Progenitor cell of endocrine pancreas (in vitro differentiated cells): ENCODE data around the gene FRK. TPM values are rescaled to one million over a fixed set of nuclear protein-coding genes. Genes with fewer than 3 reads are reported as not detected.

Source experiments
- DNase-seq: peaks from one replicate; pipeline ENCODE4 v3.0.0; 2021; ENCODE audit warnings: low spot score; ENCODE audit not compliant: unreplicated experiment
- H3K27ac Mint-ChIP-seq: 2 replicates; pipeline ENCODE4 v1.8.0; 2021; ENCODE audit warnings: mild to moderate bottlenecking, moderate library complexity, mixed read lengths
- H3K27me3 Mint-ChIP-seq: 2 replicates; pipeline ENCODE4 v1.8.0; 2021; ENCODE audit warnings: mixed read lengths
- H3K36me3 Mint-ChIP-seq: 2 replicates; pipeline ENCODE4 v1.8.0; 2022; ENCODE audit warnings: mixed read lengths; ENCODE audit not compliant: insufficient read depth
- H3K4me1 Mint-ChIP-seq: 2 replicates; pipeline ENCODE4 v1.8.0; 2021; ENCODE audit warnings: low read depth, mixed read lengths
- H3K4me3 Mint-ChIP-seq: 2 replicates; pipeline ENCODE4 v1.8.0; 2021; ENCODE audit warnings: low read depth, mild to moderate bottlenecking, moderate library complexity, mixed read lengths
- H3K9me3 Mint-ChIP-seq: 2 replicates; pipeline ENCODE4 v1.8.0; 2021; ENCODE audit warnings: low read depth, mixed read lengths
- CTCF ChIP-seq: fragments of 200-600 bp; sonication (generic); IDR thresholded peaks from one replicate; pipeline ENCODE4 v1.5.0; 2021; ENCODE audit warnings: antibody characterized with exemption, mild to moderate bottlenecking; ENCODE audit not compliant: unreplicated experiment
- total RNA-seq: library from RNA; stranded (reverse); gene quantifications from 2 replicates; pipeline ENCODE4 v1.2.1, GENCODE V29; 2021

The FRK gene
- total RNA-seq, 1 donor from 2014 or later, result 8.6 TPM

- Mint-ChIP-seq H3K27me3 (peaks cover 3% of the 10 kb centered on the region), H3K4me3 (no peak overlapping the region), H3K9me3 (no peaks in the 10 kb centered on the region), H3K36me3 (no peaks in the 10 kb centered on the region), H3K27ac (no peak overlapping the region), H3K4me1 (peaks cover 11% of the 10 kb centered on the region)
- no peak for DNase-seq
- TF ChIP-seq CTCF, result no peak
Observed at GRCh38 chr6:116074732-116075390, 14.2 kb upstream of the FRK start.

GRCh38 chr6:116073765-116074440 is 13.2 kb upstream of the FRK start:
- Mint-ChIP-seq H3K9me3 (no peaks in the 10 kb centered on the region), H3K4me1 (peaks cover 11% of the 10 kb centered on the region), H3K27ac (no peak overlapping the region), H3K4me3 (no peak overlapping the region), H3K27me3 (peaks cover 7% of the 10 kb centered on the region), H3K36me3 (no peaks in the 10 kb centered on the region)
- DNase-seq, result no peak
- no peak for TF ChIP-seq CTCF

DNA sequence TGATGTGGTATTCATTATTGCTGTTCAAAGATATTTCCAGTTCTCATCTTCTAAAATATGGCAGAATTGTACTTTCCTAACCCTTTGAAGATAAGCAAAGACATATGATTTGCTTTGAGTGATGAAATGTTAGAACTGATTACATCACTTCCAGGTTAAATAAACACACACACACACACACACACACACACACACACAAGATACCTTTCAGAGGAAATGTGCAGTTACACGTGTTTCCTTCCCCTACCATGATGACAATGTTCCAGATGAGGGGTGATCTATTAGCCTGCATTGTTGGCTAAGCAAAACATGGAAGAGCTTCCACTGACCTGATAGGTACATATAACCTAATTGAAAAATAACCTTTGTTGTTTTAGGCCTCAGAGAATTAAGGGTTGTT is 11.7 kb upstream of the FRK start:
- H3K27ac Mint-ChIP-seq, result no peak overlapping the region
- H3K36me3 Mint-ChIP-seq, result no peaks in the 10 kb centered on the region
- peaks cover 11% of the 10 kb centered on the region for H3K4me1 Mint-ChIP-seq
- DNase-seq, result no peak
- no peak for TF ChIP-seq CTCF
- no peaks in the 10 kb centered on the region for H3K9me3 Mint-ChIP-seq
- H3K27me3 Mint-ChIP-seq, result peaks cover 7% of the 10 kb centered on the region
- no peak overlapping the region for H3K4me3 Mint-ChIP-seq

DNA sequence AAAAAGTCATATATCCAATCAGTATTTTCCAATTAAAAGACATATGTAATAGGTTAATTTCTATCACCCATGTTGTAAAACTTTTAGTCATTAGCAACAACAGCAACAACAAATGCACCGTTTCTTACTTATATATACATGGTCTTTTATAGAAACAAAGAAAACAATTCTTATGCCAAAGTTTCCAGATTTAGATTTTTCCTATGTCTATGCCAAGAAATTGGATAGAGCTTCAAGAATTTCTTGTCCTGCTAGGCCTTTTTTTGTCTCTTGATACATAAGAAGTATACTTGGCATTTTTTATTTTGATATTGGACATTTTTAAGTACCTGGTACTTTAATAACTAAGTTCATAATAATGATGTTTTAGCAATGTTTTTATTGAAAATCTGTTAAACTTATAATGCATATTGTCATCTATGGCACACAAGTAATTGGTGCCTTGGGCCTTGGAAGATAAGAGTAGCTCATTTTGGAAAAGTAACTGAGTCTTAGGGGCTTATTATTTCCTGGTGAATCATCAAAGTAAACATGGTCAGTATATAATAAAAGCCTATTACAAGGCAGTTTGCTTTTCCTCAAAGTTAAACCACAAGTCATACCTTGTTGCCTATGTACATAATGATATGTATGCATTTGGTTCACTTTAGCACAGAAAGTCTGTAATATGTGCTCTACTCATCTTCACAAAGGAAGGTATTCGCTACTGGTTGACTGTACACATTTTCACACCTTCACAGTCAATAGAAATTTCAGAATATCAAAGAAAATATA is 10.1 kb upstream of the FRK start:
- no peaks in the 10 kb centered on the region for H3K36me3 Mint-ChIP-seq
- H3K27me3 Mint-ChIP-seq, result peaks cover 7% of the 10 kb centered on the region
- TF ChIP-seq CTCF, result no peak
- no peak overlapping the region for H3K27ac Mint-ChIP-seq
- H3K9me3 Mint-ChIP-seq, result no peaks in the 10 kb centered on the region
- no peak for DNase-seq
- no peak overlapping the region for H3K4me3 Mint-ChIP-seq
- H3K4me1 Mint-ChIP-seq, result peaks cover 10% of the 10 kb centered on the region

DNA sequence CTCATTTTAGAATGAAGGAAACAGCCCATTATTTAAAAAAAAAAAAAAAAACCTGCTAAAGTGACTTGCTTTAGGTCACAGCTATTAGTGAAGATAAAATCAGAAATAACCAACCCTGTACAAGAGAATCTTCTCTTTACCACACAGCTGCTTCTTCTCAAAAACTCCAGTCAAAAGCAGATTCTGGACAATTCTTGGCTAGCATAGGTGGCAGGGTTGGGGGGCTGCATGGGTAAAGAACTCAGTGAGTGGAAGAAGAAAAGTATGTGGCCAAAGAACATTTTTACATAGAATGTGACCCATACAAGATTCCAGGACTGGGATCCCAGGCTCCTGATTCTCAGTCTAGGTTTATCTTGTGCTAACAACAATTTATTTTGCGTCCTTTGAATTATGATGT is 9.4 kb upstream of the FRK start:
- no peak for DNase-seq
- H3K9me3 Mint-ChIP-seq, result no peaks in the 10 kb centered on the region

More for the DNA sequence above, 9.4 kb upstream of the FRK start:
- H3K36me3 Mint-ChIP-seq, result no peaks in the 10 kb centered on the region
- peaks cover 4% of the 10 kb centered on the region for H3K27me3 Mint-ChIP-seq
- H3K4me1 Mint-ChIP-seq, result peaks cover 10% of the 10 kb centered on the region
- no peak for TF ChIP-seq CTCF
- no peak overlapping the region for H3K27ac Mint-ChIP-seq
- H3K4me3 Mint-ChIP-seq, result no peak overlapping the region
